Stimulated activated CD4-positive, alpha-beta T cell treated with anti-CD3 and anti-CD28 coated beads, Interleukin-15, amount 100 ng/mL, for 24 hours (primary cell): ENCODE results near the gene GLI1.

Source experiments
- DNase-seq: peaks from one replicate; pipeline ENCODE4 v3.0.0-alpha.2; 2020

Gene GLI1

DNA sequence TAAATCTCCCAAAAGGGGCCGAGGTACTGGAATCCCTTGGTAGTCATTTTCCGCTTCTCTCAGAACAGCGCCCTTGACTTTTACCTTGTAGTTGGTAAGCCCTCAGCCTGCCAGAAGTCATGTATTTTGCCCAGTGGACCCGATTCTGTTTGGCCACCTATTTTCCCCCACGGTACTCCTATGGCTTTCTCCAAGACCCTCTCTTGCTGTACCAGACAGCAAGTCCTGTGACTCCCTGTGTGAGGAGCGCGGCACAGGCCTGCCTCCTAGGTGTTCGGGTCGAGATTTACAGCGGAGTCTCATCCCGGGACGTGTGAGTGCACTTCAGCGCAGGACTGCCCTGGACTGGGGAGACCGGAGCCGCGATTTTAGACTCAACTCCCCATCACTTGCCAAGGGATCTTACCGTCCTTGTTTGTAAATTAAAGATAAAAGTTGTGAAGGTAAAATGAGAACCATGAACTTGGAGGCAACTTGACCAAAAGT, 62.0 kb downstream of the GLI1 start:
- DNase-seq: no peak
